GM21423 (cell line): ENCODE results near the gene CCK.

Source experiments
- ATAC-seq: cut with Tn5 transposase; IDR thresholded peaks from one replicate; pipeline ENCODE4 v1.9.1; 2021; ENCODE audit warnings: mild to moderate bottlenecking, moderate library complexity; ENCODE audit not compliant: unreplicated experiment

Gene CCK

GRCh38 chr3:42226470-42227425, 39.2 kb downstream of the CCK start:
- ATAC-seq: no peak

GRCh38 chr3:42225486-42226363, 40.3 kb downstream of the CCK start:
- no peak for ATAC-seq

GRCh38 chr3:42224658-42225421, 41.1 kb downstream of the CCK start:
- ATAC-seq: no peak

- ATAC-seq: no peak
Measured at GRCh38 chr3:42224178-42224577, 41.8 kb downstream of the CCK start.

- ATAC-seq: no peak
Measured at GRCh38 chr3:42222942-42223693, 42.9 kb downstream of the CCK start.

GRCh38 chr3:42220436-42221121, 45.4 kb downstream of the CCK start:
- ATAC-seq: no peak

GRCh38 chr3:42216931-42217333, 49.1 kb downstream of the CCK start:
- no peak for ATAC-seq

- no peak for ATAC-seq
Measured at GRCh38 chr3:42216302-42216701, 49.7 kb downstream of the CCK start.

- ATAC-seq: peak; percentile 46
Measured at GRCh38 chr3:42214565-42215283, 51.3 kb downstream of the CCK start.

- ATAC-seq: peak; percentile 27
Measured at GRCh38 chr3:42214064-42214463, 51.9 kb downstream of the CCK start.

- ATAC-seq: peak; percentile 50
Measured at GRCh38 chr3:42213417-42213816, 52.6 kb downstream of the CCK start.

- ATAC-seq: no peak
Measured at GRCh38 chr3:42210726-42211125, 55.3 kb downstream of the CCK start.

GRCh38 chr3:42209917-42210316, 56.1 kb downstream of the CCK start:
- no peak for ATAC-seq
